KOPT-K1 (cell line): ENCODE results near the gene MLLT10.

ENCODE experiments used
- H3K27ac ChIP-seq: fragments of 200-600 bp; sonication (generic); 2 replicates; pipeline ENCODE4 v1.5.1; 2016; ENCODE audit warnings: antibody characterized with exemption, mild to moderate bottlenecking, low read depth, low read length; ENCODE audit not compliant: poor library complexity, severe bottlenecking
- H3K36me3 ChIP-seq: fragments of 200-600 bp; sonication (generic); 2 replicates; pipeline ENCODE4 v1.5.1; 2017; ENCODE audit warnings: antibody characterized with exemption, mild to moderate bottlenecking, low read length, moderate library complexity; ENCODE audit not compliant: insufficient read depth
- H3K9me3 ChIP-seq: fragments of 200-600 bp; sonication (generic); 2 replicates; pipeline ENCODE4 v1.5.1; 2017; ENCODE audit warnings: antibody characterized with exemption, low read length, mild to moderate bottlenecking; ENCODE audit not compliant: insufficient read depth, poor library complexity, severe bottlenecking

Gene MLLT10

GRCh38 chr10:21510241-21511094 is 23.6 kb upstream of the MLLT10 start:
- Histone ChIP-seq H3K36me3 (no peaks in the 10 kb centered on the region), H3K9me3 (no peaks in the 10 kb centered on the region), H3K27ac (no peak overlapping the region)

DNA sequence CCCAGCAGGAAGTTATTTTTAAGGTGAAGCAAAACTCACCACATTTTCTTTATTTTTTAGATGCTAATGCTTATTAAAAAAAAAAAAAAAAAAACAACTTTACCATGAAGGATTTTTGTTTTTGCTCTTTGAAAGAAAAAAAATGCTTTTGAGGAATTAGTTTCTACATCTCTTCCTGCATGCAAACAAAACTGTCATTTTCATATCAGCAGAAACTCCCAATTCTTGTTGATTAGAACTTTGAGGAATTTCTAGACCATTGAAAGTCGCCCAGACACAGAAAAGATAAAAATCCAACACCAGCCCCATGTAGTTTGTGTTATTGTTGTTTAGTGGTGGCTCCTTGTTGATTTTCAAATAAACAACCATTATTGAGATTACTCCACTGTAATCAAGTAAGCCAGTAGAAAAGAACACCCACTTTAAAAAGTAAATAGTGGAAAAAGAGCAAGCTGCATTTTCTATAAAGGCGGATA is 22.9 kb upstream of the MLLT10 start:
- Histone ChIP-seq H3K9me3 (no peaks in the 10 kb centered on the region), H3K36me3 (no peaks in the 10 kb centered on the region), H3K27ac (no peak overlapping the region)

GRCh38 chr10:21511946-21512572 is 22.0 kb upstream of the MLLT10 start:
- no peaks in the 10 kb centered on the region for H3K36me3 ChIP-seq
- H3K27ac ChIP-seq, result no peak overlapping the region
- H3K9me3 ChIP-seq, result no peaks in the 10 kb centered on the region

- Histone ChIP-seq H3K36me3 (no peaks in the 10 kb centered on the region), H3K27ac (no peak overlapping the region), H3K9me3 (no peaks in the 10 kb centered on the region)
These were observed 21.2 kb upstream of the MLLT10 start for GRCh38 chr10:21512573-21513404.

DNA sequence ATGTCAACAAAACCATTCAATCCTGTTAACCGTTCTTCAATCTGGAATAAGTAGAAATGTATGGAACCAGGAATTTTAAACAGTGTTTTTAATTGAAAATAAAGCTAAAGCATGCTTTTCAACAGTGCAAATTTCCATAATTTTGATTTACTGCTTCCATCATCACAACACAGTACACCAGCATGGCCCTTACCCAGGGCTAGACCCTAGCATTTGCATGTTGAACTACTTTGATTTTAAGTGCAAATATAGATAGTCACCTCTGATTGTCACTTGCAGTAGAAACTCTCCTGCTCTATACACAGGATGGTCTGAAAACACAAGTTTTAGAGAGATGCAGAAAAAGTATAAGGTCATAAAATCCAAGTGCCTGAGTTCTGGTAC is 20.6 kb upstream of the MLLT10 start:
- no peak overlapping the region for H3K27ac ChIP-seq
- no peaks in the 10 kb centered on the region for H3K36me3 ChIP-seq
- H3K9me3 ChIP-seq, result no peaks in the 10 kb centered on the region

- Histone ChIP-seq H3K36me3 (no peaks in the 10 kb centered on the region), H3K27ac (no peak overlapping the region), H3K9me3 (no peaks in the 10 kb centered on the region)
These were observed 19.8 kb upstream of the MLLT10 start for GRCh38 chr10:21514129-21514817.

DNA sequence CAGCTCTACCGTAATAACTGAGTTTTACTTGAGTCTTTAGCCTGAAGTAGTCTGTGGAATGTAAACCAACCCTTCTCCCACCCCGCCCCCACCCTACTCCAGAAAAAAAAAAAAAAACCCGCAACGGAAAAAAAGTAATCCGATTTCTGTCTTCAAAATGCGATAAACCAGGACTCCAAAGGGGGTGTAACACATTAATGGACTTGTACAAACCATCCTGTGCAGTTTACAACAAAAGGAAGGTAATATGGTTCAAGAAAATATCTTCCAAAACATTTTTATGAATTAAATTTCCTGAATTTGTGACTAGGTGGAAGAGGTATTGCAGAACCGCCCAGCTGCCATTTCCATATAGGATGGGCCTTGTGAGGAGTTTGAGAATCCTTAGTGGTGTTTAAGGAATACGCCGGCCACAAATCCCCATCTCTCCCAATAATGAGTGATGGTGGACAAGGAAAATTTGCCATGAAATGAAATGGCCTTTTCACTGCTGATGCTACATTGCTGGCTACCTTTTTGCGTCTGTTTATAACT is 19.1 kb upstream of the MLLT10 start:
- Histone ChIP-seq H3K36me3 (no peaks in the 10 kb centered on the region), H3K27ac (no peak overlapping the region), H3K9me3 (no peaks in the 10 kb centered on the region)

DNA sequence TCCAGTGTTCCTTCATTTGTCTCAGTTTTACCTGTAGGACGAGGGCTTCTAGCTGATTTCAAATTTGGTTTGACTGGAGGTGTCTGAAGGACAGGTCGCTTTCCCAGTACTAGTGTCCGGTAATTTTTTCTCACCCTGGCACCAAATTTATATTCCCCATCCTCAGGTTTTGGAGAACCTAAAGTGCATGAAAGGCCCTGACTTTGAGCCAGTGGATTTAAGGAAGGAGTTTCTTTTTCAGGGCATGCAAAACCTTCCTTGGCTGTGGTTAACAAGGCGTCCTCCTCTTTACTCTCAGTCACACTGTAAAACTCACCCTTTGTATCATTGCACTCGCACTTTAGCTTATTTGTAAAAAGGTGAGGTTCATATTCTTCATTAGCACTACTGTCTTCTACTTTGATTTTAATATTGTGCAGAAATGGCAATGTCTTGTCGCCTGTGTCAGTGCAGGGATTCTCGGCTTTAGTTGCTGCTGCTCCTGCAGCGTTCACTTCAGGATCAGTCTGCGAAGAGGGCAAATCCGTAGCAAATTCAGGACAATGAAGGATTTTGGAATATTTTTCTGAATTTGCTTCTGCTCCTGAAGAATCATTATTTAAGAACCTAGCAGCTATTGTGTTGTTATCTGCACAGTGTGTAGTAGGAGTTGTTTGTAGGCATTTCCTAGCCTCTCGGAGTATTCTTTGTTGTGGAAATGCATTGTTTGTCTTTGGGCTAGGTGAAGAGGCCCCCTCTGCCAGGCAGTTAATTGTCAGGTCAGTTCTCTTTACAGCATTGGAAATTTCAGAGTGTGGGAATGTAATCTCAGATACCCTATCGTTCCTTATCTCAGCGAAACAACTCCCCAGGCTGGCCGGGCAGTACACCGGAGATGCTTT is 18.4 kb upstream of the MLLT10 start:
- Histone ChIP-seq H3K9me3 (no peaks in the 10 kb centered on the region), H3K27ac (no peak overlapping the region)

GRCh38 chr10:21516242-21517131 is 17.5 kb upstream of the MLLT10 start:
- H3K36me3 ChIP-seq, result no peaks in the 10 kb centered on the region
- H3K27ac ChIP-seq, result no peak overlapping the region
- no peaks in the 10 kb centered on the region for H3K9me3 ChIP-seq

More for the DNA sequence above, 18.4 kb upstream of the MLLT10 start:
- H3K36me3 ChIP-seq, result no peaks in the 10 kb centered on the region

- Histone ChIP-seq H3K27ac (no peak overlapping the region), H3K9me3 (no peaks in the 10 kb centered on the region), H3K36me3 (no peaks in the 10 kb centered on the region)
These were observed 16.6 kb upstream of the MLLT10 start for GRCh38 chr10:21517134-21518031.

- Histone ChIP-seq H3K27ac (no peak overlapping the region), H3K9me3 (no peaks in the 10 kb centered on the region), H3K36me3 (no peaks in the 10 kb centered on the region)
These were observed 15.8 kb upstream of the MLLT10 start for GRCh38 chr10:21518149-21518640.
